ENCODE measurements around the gene OR2S2.

GRCh38 chr9:35976726-35977125 lies 18.8 kb upstream of the OR2S2 start:
- TF ChIP-seq EZH2 (IDR thresholded peaks at IDR 0.05; ENCODE audit: borderline replicate concordance, insufficient read depth, low read depth, low read length, poor library complexity, severe bottlenecking) (no peak), CTCF (IDR thresholded peaks at IDR 0.05) (no peak)
